ENCODE data around the gene ABHD12B. TPM values are rescaled to one million over a fixed set of nuclear protein-coding genes. Genes with fewer than 3 reads are reported as not detected.

Gene ABHD12B
- total RNA-seq, 1 donor from 2014 or later: not detected

DNA sequence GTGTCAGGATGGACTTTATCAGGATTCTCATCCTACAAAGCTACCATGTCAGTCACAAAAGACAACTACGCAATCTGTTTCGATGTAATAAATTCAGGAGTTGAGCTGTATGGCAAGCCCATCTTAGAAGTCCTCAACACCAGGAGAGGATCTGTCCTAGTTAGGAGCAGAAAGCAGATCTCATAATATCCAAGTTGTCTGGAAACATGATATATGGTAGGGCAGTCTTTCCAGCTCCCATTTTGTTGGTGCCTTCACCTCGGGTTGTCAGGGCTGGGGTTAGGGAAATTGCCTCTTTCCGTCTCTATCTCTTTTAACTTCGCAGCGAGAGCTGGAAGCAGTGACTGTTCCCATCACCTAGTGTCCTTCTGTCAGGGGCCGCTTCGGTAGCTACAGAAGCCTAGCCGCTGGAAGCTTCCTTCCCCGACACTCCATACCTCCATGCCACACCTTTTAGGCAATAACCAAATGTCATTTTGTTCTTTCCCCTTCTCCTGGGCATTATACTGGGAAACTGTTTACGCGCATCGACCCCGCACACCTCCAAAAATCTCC is 42.3 kb upstream of the ABHD12B start:
- Mint-ChIP-seq H3K36me3 (ENCODE audit: low read depth, unreplicated experiment) (peaks cover 2% of the 10 kb centered on the region), H3K4me1 (ENCODE audit: low read depth, unreplicated experiment) (peaks cover 19% of the 10 kb centered on the region)
- H3K27ac ChIP-seq (ENCODE audit: low read depth, low read length): no peak overlapping the region

DNA sequence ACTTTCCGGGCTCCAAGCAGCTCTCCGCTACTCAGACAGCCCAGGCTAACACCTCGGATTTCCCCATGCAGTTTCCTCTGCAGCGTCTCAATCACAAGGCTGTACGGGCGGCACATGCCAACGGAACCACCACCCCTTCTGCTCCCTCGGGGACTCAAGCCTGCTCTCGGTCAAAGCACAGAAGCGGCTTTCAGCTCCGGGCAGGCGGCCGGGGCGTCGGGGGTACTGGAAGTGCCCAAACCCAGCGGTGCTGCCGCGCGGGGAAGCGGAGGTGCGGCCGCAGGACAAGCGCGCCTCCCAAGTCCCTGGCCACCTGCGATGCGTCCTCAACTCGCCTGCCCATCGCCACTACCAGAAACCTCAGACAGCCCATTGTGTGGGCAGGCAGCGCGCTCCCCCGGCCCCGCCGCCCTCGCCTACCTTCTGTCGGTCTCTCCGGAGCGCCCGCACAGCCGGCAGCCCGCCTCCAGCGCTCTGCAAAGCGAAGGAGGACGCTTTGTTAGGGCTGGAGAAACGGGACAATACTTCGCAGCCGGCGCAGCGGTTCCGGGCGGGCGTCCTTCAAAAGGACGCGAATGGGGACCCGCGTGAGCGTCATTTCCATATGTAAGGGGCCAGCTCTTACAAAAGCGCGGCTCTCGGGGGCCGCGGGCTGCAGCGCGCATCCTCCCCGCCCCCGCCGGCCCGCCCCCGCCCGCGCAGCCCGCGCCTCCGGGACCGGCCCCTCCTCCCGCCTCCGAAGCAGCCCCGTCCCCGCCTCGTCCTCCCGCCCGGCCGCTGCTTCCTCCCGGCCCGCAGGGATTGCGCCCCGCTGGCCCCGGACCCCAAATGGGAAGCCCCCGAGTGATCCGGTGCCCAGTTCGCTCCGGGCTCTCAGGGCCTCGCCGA is 41.6 kb upstream of the ABHD12B start:
- no peaks in the 10 kb centered on the region for H3K36me3 ChIP-seq (ENCODE audit: insufficient read depth, low read length)
- H3K79me2 ChIP-seq (ENCODE audit: insufficient read depth, low read length): peaks cover 48% of the 10 kb centered on the region
- TF ChIP-seq, protein P1, sequence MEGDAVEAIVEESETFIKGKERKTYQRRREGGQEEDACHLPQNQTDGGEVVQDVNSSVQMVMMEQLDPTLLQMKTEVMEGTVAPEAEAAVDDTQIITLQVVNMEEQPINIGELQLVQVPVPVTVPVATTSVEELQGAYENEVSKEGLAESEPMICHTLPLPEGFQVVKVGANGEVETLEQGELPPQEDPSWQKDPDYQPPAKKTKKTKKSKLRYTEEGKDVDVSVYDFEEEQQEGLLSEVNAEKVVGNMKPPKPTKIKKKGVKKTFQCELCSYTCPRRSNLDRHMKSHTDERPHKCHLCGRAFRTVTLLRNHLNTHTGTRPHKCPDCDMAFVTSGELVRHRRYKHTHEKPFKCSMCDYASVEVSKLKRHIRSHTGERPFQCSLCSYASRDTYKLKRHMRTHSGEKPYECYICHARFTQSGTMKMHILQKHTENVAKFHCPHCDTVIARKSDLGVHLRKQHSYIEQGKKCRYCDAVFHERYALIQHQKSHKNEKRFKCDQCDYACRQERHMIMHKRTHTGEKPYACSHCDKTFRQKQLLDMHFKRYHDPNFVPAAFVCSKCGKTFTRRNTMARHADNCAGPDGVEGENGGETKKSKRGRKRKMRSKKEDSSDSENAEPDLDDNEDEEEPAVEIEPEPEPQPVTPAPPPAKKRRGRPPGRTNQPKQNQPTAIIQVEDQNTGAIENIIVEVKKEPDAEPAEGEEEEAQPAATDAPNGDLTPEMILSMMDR (IDR thresholded peaks at IDR 0.05; ENCODE audit: insufficient read depth, low read depth, low read length): no peak
- TF ChIP-seq EZH2 (IDR thresholded peaks at IDR 0.05; ENCODE audit: insufficient read depth, low read length): no peak
- no peak for FAIRE-seq
- H3K4me3 Mint-ChIP-seq (ENCODE audit: unreplicated experiment): peak overlapping the region; percentile 97
- peaks cover 6% of the 10 kb centered on the region for H3K27me3 Mint-ChIP-seq (ENCODE audit: low read depth, unreplicated experiment)
- H2AFZ ChIP-seq (ENCODE audit: low read depth, low read length): peak overlapping the region; percentile 97
- peak overlapping the region; percentile 59 for H3K27ac Mint-ChIP-seq (ENCODE audit: unreplicated experiment)
- no peaks in the 10 kb centered on the region for H3K27me3 ChIP-seq (ENCODE audit: insufficient read depth, low read length)
- no peaks in the 10 kb centered on the region for H3K9me3 ChIP-seq (ENCODE audit: insufficient read depth, low read depth, low read length)
- peaks cover 20% of the 10 kb centered on the region for H3K4me1 Mint-ChIP-seq (ENCODE audit: low read depth, unreplicated experiment)
- peaks cover 18% of the 10 kb centered on the region for H3K4me1 ChIP-seq (ENCODE audit: insufficient read depth, low read length)
- H3K9me3 Mint-ChIP-seq (ENCODE audit: unreplicated experiment): no peaks in the 10 kb centered on the region
- peak overlapping the region; percentile 67 for H3K27ac ChIP-seq (ENCODE audit: low read depth, low read length)
- peak; percentile 34 for DNase-seq (ENCODE audit: low read depth)
- peak overlapping the region; percentile 84 for H3K9ac ChIP-seq (ENCODE audit: low read length)
- peak overlapping the region; percentile 90 for H3K4me2 ChIP-seq (ENCODE audit: low read length)
- peaks cover 2% of the 10 kb centered on the region for H3K36me3 Mint-ChIP-seq (ENCODE audit: low read depth, unreplicated experiment)
- peaks cover 49% of the 10 kb centered on the region for H4K20me1 ChIP-seq (ENCODE audit: insufficient read depth, low read length)
- peak overlapping the region; percentile 83 for H3K4me3 ChIP-seq (ENCODE audit: insufficient read depth, low read depth, low read length)

More for the DNA sequence above, 42.3 kb upstream of the ABHD12B start:
- TF ChIP-seq, protein P1 (IDR thresholded peaks at IDR 0.05; ENCODE audit: insufficient read depth, low read depth, low read length): no peak
- no peak for TF ChIP-seq EZH2 (IDR thresholded peaks at IDR 0.05; ENCODE audit: insufficient read depth, low read length)
- H3K36me3 ChIP-seq (ENCODE audit: insufficient read depth, low read length): no peaks in the 10 kb centered on the region
- H3K79me2 ChIP-seq (ENCODE audit: insufficient read depth, low read length): peaks cover 55% of the 10 kb centered on the region
- no peak overlapping the region for H2AFZ ChIP-seq (ENCODE audit: low read depth, low read length)
- H3K4me2 ChIP-seq (ENCODE audit: low read length): peak overlapping the region; percentile 90
- H3K4me1 ChIP-seq (ENCODE audit: insufficient read depth, low read length): peaks cover 18% of the 10 kb centered on the region
- Mint-ChIP-seq H3K27me3 (ENCODE audit: low read depth, unreplicated experiment) (peaks cover 6% of the 10 kb centered on the region), H3K27ac (ENCODE audit: unreplicated experiment) (peak overlapping the region; percentile 59), H3K4me3 (ENCODE audit: unreplicated experiment) (peak overlapping the region; percentile 97), H3K9me3 (ENCODE audit: unreplicated experiment) (no peaks in the 10 kb centered on the region)
- H3K4me3 ChIP-seq (ENCODE audit: insufficient read depth, low read depth, low read length): peak overlapping the region; percentile 83
- no peaks in the 10 kb centered on the region for H3K27me3 ChIP-seq (ENCODE audit: insufficient read depth, low read length)
- peaks cover 57% of the 10 kb centered on the region for H4K20me1 ChIP-seq (ENCODE audit: insufficient read depth, low read length)
- H3K9ac ChIP-seq (ENCODE audit: low read length): peak overlapping the region; percentile 75
- H3K9me3 ChIP-seq (ENCODE audit: insufficient read depth, low read depth, low read length): no peaks in the 10 kb centered on the region
- DNase-seq (ENCODE audit: low read depth) (no peak), FAIRE-seq (no peak)
